ENCODE results near the gene C5.

The C5 gene

DNA sequence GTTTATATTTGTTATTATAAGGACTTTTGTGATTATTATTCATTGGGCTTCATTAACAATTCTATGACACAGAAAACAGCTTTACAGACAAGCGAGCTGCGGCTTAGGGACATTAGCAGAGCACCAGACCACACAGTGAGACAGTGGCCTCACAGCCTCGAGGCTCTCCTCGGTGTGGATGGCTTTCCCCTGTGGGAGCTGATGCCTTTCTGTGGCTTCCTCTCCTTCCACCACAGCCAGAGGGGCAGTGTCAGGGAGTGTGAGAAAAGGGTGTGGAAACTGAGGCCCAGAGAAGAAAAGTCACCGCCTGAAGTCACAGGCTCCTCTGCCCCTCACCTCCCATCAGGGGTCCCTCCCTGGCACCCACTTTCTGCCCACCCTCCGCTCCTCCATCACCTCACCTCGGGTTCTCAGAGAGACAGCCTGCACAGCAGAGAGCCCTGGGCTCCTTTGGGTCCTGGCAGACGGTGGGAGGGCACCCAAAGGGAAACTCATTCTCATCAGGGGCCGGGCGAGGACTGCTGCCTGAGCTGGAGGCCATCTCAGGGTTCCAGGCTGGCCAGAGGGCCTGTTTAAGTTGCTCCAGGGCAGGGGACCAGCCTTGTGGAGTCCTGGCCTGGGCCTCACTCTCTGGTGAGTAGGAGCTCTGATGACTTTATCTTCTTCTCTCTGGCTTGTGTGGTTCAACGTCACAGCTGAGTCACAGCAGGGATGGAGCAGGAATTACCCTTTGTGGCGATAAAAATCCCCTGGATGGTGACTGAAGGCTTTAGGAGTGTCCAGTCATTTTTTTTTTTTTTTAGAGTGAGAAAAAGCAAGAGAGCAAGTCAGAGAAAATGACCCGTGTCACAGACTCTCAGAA lies 124.3 kb downstream of the C5 start:
- peak; percentile 76 to 83 (median 79) for DNase-seq (ENCODE audit: low read depth in 3 of 3)

DNA sequence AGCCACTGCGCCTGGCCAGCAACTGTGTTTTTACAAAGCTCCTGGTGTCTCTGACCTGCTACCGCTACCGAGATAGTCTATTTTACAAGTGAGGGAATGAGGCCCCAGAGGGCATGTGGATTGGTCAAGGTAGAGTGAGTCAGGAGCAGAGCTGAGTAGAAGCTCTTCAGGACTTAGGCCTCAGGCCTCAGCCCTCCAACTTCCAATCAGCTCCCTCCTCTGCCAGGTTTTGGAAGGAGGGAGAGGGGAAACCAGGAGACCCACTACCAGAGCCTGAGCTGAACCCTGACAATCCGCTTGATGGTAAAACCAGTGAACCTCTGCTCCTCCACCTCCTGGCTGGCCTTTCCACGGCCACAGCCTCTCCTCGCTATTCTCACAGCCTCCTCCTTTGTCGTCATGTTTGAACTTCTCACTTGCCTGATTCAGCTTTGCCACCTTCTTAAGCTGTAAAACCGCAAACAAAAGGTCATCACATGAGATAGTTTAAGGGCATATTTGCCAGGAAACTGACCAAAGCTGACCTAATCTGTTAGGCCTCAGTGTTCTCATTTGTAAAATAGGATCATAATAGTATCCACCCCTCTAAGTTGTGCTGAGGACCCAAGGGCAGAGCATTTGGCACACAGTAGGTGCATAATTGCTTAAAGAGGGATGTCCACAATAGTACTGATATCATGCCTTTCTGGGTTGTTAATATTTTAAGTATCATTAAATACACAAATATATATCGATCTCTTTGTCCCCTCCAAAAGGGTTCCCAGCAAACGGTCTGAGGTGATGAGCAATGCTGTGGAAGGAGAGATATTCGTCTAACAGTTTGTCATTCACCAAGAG lies 125.2 kb downstream of the C5 start:
- DNase-seq (ENCODE audit: low read depth in 3 of 3), result no peak

DNA sequence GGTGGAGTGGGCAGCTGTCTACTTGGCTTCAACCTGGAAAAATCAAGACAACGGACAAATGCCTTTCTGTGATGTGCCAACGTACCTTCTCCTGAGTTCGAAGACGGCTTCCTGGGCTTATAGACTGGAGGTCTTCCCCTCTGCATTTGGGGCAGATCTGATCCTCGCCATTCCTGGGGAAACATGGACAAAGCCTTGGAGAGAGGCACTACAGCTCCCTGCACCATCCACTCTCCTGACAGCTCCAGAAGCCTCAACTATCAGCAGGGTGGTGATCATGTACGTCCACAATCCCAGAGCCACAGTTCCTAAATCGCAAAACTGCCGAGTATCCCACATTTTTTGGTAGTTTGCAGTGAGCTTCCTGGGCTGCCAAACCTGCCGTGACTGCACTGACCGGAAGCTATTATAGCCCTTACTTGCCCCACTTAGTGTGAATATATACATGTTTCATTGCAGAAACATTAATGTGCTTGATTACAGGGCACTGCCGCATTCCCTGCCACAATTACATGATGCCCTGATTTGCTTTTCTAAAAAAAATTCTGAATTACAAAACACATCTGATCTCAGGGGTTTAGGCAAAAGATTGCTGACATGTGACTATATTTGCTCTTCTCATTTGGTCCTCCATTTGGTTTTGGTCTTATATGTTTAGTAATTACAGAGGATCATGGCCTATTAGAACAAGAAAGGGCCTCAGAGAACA lies 126.3 kb downstream of the C5 start:
- no peak for DNase-seq (ENCODE audit: low read depth in 3 of 3)

DNA sequence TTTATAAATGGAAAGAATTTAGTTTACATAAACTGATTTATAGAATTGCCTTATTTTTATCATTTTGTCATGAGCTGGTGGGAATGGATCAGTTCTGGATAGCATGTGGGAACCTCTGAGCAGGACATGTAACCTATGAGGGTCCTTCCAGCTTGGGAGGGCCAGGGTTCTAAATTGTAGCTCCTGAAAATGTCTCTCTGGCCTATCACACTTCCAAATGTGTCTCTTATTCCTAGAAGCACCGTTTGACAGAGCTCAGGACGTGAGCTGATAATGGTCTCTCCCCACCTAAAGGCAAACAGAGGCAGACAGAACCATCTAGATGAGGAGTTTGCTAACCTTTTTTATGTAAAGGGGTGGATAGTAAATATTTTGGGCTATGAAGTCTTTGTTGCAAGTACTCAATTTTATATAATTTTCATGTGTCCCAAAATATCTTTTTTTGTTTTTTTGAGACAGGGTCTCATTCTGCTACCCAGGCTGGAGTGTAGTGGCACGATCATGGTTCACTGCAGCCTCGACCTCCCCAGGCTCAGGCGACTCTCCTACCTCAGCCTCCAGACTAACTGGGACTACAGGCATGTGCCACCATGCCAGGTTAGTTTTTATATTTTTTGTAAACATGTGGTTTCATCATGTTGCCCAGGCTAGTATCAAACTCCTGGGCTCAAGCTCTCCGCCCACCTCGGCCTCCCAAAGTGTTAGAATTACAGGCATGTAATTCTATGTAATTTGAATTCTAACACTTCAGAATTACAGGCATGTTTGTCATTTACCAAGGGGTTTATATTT lies 127.5 kb downstream of the C5 start:
- DNase-seq (ENCODE audit: low read depth in 3 of 3), result no peak

DNA sequence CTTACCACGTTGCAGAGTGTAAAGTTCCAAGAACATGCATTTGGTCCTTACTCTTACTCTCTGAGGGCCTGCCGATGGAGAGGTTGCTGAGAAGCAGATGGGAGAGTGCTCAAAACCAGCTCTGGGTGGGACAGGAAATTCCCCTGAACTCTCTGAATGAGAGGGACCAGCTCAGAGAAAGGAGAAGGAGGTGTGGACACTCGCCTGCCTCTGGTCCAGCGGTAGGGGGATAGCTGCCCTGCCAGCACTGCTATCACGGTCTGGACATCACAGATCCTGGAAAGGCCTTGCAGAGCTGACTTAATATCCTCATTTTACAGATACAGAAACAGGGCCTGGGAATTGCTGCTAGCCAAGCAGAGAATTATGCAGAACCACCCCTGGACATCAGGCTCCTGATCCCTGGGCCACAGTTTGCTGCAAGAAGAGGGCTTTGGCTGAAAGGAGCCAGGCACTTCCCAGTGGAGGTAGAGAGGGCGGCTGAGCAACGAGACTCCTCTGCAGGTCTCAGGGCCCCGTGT lies 128.4 kb downstream of the C5 start:
- no peak for DNase-seq (ENCODE audit: low read depth in 3 of 3)

DNA sequence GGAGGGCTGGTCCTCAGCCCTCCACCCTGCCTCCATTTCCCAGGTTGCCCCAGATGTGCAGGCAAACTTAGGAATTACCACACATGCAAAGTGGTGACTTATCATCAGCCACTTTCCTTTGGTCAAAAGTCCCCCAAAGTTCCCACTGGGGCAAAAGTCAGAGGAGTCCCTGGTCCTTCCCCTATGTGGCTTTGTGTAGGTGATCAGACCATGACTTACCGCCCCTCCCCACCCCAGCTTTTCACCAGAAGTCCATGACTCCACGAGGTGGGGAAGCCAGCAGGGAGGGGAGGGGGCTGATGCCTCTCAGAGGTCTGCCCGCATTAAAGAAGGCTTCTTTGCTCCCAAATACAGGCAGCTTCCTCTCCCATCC lies 129.3 kb downstream of the C5 start:
- DNase-seq (ENCODE audit: low read depth in 3 of 3), result no peak

DNA sequence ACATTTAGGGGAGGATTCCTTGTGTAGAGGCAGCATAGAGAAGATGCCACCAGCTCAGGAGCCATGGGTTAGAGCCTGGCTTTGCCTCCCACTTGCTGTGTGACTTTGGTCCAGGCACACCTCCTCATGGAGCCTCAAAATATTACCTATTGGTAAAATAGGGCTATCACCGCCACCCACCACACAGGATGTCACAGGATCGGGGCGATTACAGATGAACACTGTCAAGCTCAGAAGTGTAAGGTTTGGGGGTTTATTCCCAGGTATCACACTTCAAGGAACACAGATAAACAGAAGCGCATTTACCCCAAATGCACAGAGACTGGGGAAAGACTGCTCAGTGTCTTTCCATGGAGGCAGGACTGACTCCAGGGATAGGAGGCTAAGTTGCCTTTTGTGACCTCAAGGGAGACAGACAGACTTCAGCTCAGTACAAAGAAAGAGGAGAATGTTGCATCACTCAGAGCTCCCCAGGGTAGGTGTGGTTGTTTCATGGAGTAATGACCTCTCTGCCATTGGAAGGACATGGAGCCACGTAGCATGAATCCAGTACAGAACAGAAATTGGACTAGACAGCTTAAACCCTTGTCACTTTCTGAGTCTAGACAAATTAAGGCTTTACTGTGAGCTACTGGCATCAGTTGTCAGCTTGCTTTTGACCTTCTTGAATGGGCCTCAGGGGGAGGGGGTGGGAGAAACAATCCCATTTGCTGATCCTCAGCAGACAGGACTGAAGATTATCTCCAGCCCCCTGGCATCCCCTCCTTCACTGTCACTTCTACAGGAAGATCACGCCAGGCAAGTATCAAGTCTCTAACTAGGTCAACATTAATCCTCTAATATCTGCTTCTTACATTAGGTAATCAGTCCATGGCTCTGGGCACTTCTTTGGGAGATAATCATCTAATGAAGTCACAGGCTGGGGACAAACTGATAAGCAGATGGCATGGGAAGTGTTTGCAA lies 130.0 kb downstream of the C5 start:
- no peak for DNase-seq (ENCODE audit: low read depth in 3 of 3)

DNA sequence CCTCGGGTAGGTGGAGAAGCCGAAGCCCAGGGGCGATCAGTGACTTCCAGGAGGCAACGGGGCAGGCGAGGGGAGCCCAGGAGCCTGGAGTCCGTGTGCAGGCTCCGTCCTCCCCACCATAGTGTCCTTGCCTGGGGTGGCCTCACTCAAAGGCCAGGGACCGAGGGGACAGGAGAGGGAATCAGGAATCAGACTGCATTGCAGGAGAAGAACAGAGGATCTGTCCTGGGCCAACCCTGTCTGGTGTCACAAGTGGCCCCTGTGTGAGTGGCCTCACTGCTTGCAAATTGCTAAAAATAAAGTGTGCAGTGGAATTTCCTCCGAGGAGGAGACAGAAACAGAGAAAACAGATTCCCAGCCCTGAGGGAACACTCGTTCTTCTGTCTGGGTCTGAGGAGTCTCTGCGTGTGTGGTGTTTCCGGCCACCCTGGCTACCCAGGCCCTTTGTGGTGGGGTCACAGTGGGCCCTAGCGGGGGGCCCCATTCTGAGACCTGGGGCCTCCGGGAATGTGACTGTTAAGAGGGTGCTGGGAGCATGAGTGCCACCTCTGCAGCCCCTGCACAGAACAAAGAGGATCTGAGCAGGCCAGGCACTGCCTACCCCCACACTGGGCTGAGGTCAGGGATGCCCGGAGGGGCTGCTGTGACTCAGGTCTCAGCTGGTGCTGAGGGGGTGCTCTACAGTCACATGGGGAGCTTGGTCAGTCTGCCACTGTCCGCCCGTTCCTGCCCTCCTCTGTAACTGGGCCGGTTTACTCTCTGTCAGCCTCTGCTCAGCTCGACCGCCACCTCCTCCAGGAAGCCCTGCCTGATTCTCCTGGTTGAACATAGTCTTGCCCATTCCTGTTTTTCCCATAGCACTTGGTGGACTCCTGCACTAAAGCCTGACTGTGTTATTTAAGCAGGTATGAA lies 130.9 kb downstream of the C5 start:
- DNase-seq (ENCODE audit: low read depth in 3 of 3), result no peak

DNA sequence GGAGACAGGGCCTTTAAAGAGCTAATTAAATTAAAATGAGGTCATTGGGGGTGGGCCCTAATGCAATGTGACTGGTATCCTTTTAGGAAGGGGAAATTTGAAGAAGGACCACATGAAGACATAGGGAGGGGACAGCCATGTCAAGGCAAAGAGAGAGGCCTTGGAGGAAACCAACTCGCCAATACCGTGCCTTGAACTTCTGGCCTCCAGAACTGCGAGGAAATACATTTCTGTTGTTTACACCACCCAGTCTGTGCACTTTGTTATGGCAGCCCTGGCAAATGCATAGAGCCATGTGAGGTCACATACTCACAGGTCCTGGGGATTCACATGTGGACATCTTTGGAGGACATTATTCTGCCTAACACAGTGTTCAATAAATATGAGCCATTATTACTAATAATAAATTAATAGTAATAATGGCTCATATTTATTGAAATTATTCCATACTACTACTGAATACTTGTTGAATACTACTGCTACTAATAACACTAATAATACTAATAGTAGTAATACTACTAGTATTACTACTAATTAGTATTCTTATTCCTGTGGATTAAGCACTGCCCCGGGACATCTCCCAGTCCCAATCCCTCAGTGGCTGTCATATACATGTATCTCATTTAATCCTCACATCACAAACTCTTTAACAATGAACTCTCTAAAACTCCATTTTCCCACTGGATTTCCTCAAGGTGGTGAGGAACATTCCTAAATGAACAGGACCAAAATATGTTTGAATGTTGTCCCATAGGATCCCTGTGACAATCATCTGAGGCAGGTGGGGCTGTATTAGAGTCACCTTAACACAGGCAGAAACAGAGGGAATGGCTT lies 131.9 kb downstream of the C5 start:
- no peak for DNase-seq (ENCODE audit: low read depth in 3 of 3)

DNA sequence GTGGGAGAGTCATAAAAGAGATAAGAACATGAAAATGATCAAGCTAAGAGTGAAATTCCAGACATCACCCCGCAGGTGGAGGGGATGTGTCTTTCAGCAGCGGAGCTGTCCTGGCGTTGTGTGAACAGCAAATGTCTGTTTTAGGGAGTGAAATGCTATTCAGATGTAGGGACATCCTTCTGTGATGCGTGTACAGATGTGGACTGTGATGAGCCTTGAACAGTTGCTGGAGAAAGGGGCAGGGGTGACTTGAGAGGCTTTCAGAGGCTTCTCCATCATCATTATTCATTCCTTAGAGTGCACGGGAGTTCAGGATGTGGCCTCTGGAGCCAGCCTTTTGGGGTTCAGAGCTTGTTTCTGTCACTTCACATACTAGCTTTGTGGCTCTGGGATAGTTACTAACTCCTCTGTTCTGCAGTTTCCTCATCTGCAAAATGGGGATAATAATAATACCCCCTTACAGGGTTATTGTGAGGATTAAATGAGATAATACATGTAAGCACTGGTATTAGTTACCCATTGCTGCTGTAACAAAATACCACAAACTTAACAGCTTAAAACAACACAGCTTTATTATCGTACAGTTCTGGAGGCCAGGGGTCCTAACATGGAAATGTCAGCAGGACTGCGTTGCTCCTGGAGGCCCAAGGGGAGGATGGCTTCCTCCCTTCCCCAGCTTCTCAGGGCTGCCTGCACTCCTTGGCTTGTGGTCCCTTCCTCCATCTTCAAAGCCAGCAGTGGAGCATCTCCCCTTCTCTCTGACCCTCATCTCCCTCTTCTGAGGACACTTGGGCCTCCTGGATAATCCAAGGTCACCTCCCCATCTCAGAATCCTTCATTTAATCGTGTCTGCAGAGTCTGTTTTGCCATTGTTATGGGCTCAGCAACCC lies 132.8 kb downstream of the C5 start:
- DNase-seq (ENCODE audit: low read depth in 3 of 3), result no peak

DNA sequence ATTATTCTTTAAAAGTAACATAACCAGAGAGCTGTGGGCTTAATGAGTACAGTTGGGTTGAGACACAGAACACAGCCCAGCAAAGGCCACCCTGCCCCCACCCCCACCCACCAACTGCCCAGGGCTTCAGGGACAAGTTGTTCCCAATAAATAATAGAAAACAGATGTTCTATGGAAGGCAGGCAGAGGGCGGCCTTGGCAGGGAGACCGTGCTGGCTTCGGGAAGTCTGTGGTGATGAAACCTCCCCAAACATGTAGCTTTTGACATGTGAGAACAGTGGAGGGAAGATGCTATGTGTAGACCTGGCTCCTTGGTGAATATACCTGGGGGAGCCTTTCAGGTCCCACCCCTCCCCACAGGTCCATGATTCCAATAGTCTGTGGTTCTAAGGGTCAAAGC lies 133.5 kb downstream of the C5 start:
- DNase-seq (ENCODE audit: low read depth in 3 of 3), result no peak

DNA sequence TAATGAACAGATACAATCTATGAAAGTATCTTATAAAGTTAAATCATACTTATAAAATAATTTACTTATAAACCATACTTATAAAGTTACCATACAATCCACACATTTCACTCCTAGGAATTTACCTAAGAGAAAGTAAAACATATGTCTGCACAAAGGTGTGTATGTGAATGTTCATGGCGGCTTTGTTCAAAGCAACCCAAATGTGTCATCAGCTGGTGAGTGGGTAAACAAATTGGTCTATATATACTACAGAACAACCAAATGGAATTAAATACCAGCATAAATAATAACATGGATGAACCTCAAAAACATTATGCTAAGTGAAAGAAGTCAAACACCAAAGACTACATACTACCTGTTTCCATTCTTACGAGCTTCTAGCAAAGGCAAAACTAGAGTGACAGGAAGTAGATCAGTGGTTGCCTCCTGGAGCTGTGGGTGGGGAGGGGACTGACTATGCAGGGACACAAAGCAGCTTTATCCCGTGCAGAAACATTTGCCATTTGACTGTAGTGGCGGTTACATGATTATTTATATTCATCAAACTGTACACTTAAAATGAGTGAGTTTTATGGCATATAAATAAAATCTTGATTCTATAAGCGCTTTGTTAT lies 134.1 kb downstream of the C5 start:
- DNase-seq (ENCODE audit: low read depth in 3 of 3), result no peak

DNA sequence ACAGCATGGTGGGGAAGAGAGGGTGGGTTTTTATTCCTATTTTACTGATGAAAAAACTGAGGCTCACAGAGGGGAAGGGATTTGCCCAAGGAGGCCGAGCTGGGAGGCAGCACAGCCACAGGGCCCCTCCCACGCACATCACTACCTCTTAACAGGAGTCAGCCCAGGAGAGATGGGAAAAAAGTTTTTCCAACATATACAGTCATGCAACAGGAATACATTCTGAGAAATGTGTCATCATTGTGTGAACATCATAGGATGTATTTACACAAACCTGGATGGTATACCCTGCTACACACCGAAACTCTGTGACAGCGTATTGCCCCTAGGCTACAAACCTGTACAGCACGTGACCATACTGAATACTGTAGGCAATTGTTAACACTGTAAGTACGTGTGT lies 135.1 kb downstream of the C5 start:
- DNase-seq (ENCODE audit: low read depth in 3 of 3), result no peak

DNA sequence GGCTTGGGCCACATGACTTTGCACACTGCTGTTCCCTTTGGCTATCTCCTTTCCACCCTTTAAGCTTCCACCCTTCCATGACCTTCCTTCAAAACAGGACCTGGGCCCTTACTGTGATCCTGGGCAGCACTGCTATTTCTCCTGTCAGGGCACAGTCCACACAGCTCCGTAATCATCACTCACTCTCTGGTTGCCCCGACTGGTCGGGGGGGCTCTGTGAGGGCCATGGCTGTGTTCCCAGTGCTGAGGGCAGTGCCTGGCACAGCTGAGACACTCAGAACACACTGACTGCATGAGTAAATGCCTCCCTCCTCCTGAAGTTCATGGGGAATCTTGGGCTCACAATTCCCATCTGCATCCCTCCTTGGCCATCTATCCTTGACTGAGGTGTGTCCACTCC lies 135.7 kb downstream of the C5 start:
- no peak for DNase-seq (ENCODE audit: low read depth in 3 of 3)

DNA sequence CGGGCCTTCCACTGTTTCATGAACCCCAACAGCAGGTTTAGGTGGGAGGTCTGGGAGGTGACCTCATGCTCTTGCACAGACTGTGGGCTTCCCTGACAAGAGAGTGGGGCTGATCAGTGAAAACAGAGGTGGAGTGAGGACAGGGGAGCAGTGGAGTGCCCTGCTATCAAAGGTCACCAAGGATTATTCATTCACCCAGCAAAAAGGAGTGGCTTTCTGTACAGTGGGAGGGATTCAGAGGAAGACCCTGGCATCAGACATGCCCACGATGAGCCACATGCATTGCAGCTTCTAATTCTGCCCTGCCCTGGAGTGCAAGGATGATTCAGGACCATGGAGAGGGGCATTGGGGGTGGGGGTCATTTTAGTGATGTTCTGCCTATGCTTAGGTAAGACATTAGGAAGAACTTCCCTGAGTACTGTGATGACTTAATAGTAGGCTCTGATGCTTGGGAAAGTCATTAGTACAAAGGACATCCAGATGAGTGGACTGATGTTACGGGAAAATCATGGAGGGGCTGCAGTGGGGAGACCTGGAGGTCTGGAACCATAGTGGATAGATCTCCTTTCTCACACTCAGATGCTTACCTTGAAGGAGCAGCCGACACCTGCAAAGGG lies 136.3 kb downstream of the C5 start:
- no peak for DNase-seq (ENCODE audit: low read depth in 3 of 3)

DNA sequence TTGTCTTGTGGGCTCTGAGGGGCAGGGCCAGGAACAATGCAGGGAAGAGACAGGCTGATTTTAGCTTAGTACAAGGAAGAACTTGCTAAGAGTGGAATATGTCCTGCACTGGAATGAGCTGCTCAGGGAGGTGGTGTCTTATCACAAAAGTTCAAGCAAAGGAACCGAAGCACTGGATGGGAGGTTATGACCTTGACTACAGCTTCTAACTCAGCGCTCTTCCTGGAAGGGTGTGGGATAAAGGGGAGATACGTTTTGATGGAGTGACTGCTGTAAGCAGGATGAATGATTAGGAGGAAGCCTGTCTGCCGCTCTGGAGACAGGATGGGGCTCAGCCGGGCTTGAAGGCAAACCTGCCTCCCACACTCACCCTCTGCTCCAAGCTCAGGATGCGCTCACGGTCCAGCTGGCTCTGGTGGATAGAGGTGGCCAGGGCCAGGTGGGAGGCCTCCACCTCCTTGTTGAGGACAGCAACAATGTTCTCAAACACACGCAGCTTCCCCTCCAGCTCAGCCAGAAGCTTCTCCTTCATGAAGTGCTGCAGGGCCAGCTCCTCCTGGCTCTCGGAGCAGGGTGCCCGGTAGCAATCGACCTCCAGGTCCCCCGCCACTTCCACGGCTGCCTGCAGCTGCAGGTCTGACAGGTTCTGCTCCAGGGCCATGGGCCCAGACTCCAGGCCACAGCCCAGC lies 137.0 kb downstream of the C5 start:
- no peak for DNase-seq (ENCODE audit: low read depth in 3 of 3)

Measured in stimulated activated CD4-positive, alpha-beta T cell treated with anti-CD3 and anti-CD28 coated beads, TNF-alpha, amount 100 ng/mL, for 48 hours (primary cell).